GM12878 (cell line): ENCODE data around the gene SPDYC. TPM values are rescaled to one million over a fixed set of nuclear protein-coding genes. Genes with fewer than 3 reads are reported as not detected.

Experiments used
- ATAC-seq: fragments of 200-7000 bp; cut with Tn5 transposase; 3 replicates; pipeline ENCODE4 v1.9.1; 2020; ENCODE audit warnings: mild to moderate bottlenecking, moderate library complexity
- BruUV-seq: library from RNA; stranded (reverse); fragments of 400-500 nt; replicated peaks from 2 replicates; lab custom pipeline; 2021; lab: Mats Ljungman, UMichigan
- CTCF ChIA-PET: fragments of 300-600 bp; sonication (Branson Sonifier 250); formaldehyde crosslinking; extraction: SDS; loops from one replicate; lab custom pipeline; 2021; ENCODE audit warnings: inconsistent platforms; lab: Yijun Ruan, JAX
- POLR2A ChIA-PET: fragments of 350-600 bp; formaldehyde crosslinking; extraction: SDS; loops from one replicate; lab custom pipeline; 2021; ENCODE audit warnings: inconsistent platforms; lab: Charles Lee
- RAD21 ChIA-PET: fragments of 300-600 bp; sonication (Branson Sonifier 250); formaldehyde crosslinking; loops from one replicate; lab custom pipeline; 2023; ENCODE audit warnings: antibody characterized with exemption; ENCODE audit not compliant: unreplicated experiment; lab: Charles Lee
- SMC1A ChIA-PET: fragments of 300-600 bp; sonication (Branson Sonifier 250); formaldehyde crosslinking; loops from one replicate; lab custom pipeline; 2023; ENCODE audit not compliant: unreplicated experiment, uncharacterized antibody; lab: Charles Lee
- DNase-seq: peaks from one replicate; pipeline ENCODE4 v3.0.0-alpha.2; 2011; ENCODE audit warnings: low read depth, low spot score
- FAIRE-seq: peaks from 3 replicates; lab custom pipeline; 2011; peaks lifted over from hg19 to GRCh38; lab: Jason Lieb, UNC
- H2AFZ ChIP-seq: 2 replicates; pipeline ENCODE4 v1.6.0; 2011; ENCODE audit warnings: low read depth, low read length, control low read depth; ENCODE audit not compliant: control insufficient read depth
- H3K27ac ChIP-seq: 2 replicates; pipeline ENCODE4 v1.5.1; 2011; ENCODE audit warnings: control low read depth; ENCODE audit not compliant: control insufficient read depth, insufficient read depth
- H3K27me3 ChIP-seq, 2 experiments: replicated peaks in 1 of 2; 2 replicates each; pipeline versions ENCODE4 v1.6.0 to v1.6.1; 2011; ENCODE audit warnings: low read length in 1 of 2; ENCODE audit not compliant: control insufficient read depth in 2 of 2, insufficient read depth in 2 of 2
- H3K36me3 ChIP-seq, 2 experiments: 2 replicates each; pipeline ENCODE4 v1.5.1; 2011; ENCODE audit warnings: low read length in 1 of 2; ENCODE audit not compliant: control insufficient read depth in 2 of 2, insufficient read depth in 2 of 2
- H3K4me1 ChIP-seq: 2 replicates; pipeline ENCODE4 v1.6.1; 2011; ENCODE audit warnings: mild to moderate bottlenecking, low read length, moderate library complexity, mixed read lengths; ENCODE audit not compliant: control insufficient read depth, insufficient read depth
- H3K4me2 ChIP-seq: 2 replicates; pipeline ENCODE4 v1.6.0; 2011; ENCODE audit warnings: control low read depth; ENCODE audit not compliant: control insufficient read depth, insufficient read depth
- H3K4me3 ChIP-seq: fragments of 200-600 bp; sonication (generic); 2 replicates; pipeline ENCODE4 v1.5.1; 2016
- H3K79me2 ChIP-seq: 2 replicates; pipeline ENCODE4 v1.6.0; 2011; ENCODE audit warnings: low read length; ENCODE audit not compliant: control insufficient read depth, insufficient read depth
- H3K9ac ChIP-seq: 2 replicates; pipeline ENCODE4 v1.8.0; 2011; ENCODE audit warnings: low read length, control low read depth, mixed read lengths; ENCODE audit not compliant: control insufficient read depth, insufficient read depth
- H3K9me3 ChIP-seq: replicated peaks from 3 replicates; pipeline ENCODE4 v1.5.1; 2011; ENCODE audit warnings: mild to moderate bottlenecking, low read length; ENCODE audit not compliant: control insufficient read depth, insufficient read depth
- H4K20me1 ChIP-seq: 2 replicates; pipeline ENCODE4 v1.6.0; 2011; ENCODE audit not compliant: control insufficient read depth, insufficient read depth
- CUX1 ChIP-seq: IDR thresholded peaks from 2 replicates; pipeline ENCODE4 v1.6.1; 2012; ENCODE audit warnings: improper control_type of control experiment, low read depth, low read length; ENCODE audit not compliant: insufficient replicate concordance
- MXI1 ChIP-seq: fragments of 150-350 bp; IDR thresholded peaks from 2 replicates; pipeline ENCODE4 v1.6.1; 2011; ENCODE audit warnings: low read depth, mild to moderate bottlenecking, inconsistent platforms, low read length, improper control_type of control experiment
- POU2F2 ChIP-seq: IDR thresholded peaks from 3 replicates; pipeline ENCODE4 v1.6.1; 2011; ENCODE audit warnings: low read depth, mild to moderate bottlenecking, low read length, borderline replicate concordance
- WGBS: methylation state at CpG from one replicate; pipeline ENCODE4 v1.1.6; 2016; ENCODE audit warnings: low lambda C conversion rate; ENCODE audit not compliant: insufficient replicate concordance, insufficient coverage; ENCODE audit errors: missing lambda C conversion rate; 5-methylcytosine and 5-hydroxymethylcytosine counted together
- in situ Hi-C: fragments of 300-500 bp; cut with MboI; formaldehyde crosslinking; loops from 9 replicates; pipeline ENCODE4 v1.14.3; 2018; ENCODE audit warnings: mixed read lengths
- intact Hi-C: fragments of 100-400 bp; cut with micrococcal nuclease; formaldehyde crosslinking; loops from one replicate; pipeline ENCODE4 v1.14.2; 2022; ENCODE audit not compliant: unreplicated experiment
- polyA plus RNA-seq, 11 experiments: library from polyadenylated mRNA; depleted of rRNA in 4 of 11; unstranded in 6 of 11; stranded (reverse) in 5 of 11; fragments of >200 nt; fragmentation: Nextera tagmentation in 4 of 11; fragmentation: Illumina TruSeq in 1 of 11; extraction: Ambion mirVana in 4 of 11; extraction: Trizol in 1 of 11; gene quantifications; 1 replicate in 1 of 11; 2 replicates in 10 of 11; pipeline versions ENCODE4 v1.2.1 to v1.2.3, GENCODE V29; 2011 to 2016; ENCODE audit warnings: inconsistent platforms in 2 of 11, missing spikeins in 2 of 11, low read depth in 1 of 11
- total RNA-seq, 4 experiments: library from RNA; depleted of rRNA in 3 of 4; stranded (reverse); fragments of >200 nt in 3 of 4; fragmentation: Illumina TruSeq in 1 of 4; extraction: Trizol in 1 of 4; gene quantifications; 2 replicates each; pipeline versions ENCODE4 v1.2.1 to v1.2.3, GENCODE V29; 2013 to 2021
- TF ChIP-seq, protein P1 (sequence below): IDR thresholded peaks from 2 replicates; pipeline ENCODE4 v1.6.1; 2011; ENCODE audit warnings: low read depth, low read length, improper control_type of control experiment, borderline replicate concordance
- TF ChIP-seq, protein P2 (sequence below): IDR thresholded peaks from 2 replicates; pipeline ENCODE4 v1.6.1; 2012; ENCODE audit warnings: mild to moderate bottlenecking, low read depth, low read length
- TF ChIP-seq, protein P3 (sequence below): fragments of 450-650 bp; IDR thresholded peaks from 2 replicates; pipeline ENCODE4 v1.6.1; 2018; ENCODE audit warnings: borderline replicate concordance, mild to moderate bottlenecking; ENCODE audit not compliant: partially characterized antibody
- TF ChIP-seq, protein P4 (sequence below): IDR thresholded peaks from 2 replicates; pipeline ENCODE4 v1.6.1; 2012; ENCODE audit warnings: low read depth, low read length, improper control_type of control experiment
- TF ChIP-seq, protein P5 (sequence below): IDR thresholded peaks from 2 replicates; pipeline ENCODE4 v1.6.1; 2012; ENCODE audit warnings: low read depth, low read length, improper control_type of control experiment

SPDYC gene
- total and polyA plus RNA-seq, 10 of the 15 experiments (the other 5 are each of a cell fraction or from before 2014, with no cell fraction given) = not detected

- Histone ChIP-seq H3K36me3 (peaks cover 6 to 12% of the 10 kb centered on the region in 2 experiments; a peak in 3 of 4 replicates), H3K27ac (no peak overlapping the region), H3K9ac (no peak overlapping the region), H3K27me3 (no peaks in the 10 kb centered on the region), H3K79me2 (peaks cover 15% of the 10 kb centered on the region), H4K20me1 (no peaks in the 10 kb centered on the region), H3K9me3 (no peaks in the 10 kb centered on the region), H3K4me1 (peaks cover 6% of the 10 kb centered on the region; the same call in 1 of the 2 replicates), H3K4me2 (no peak overlapping the region), H2AFZ (no peak overlapping the region), H3K4me3 (no peak overlapping the region)
- intact Hi-C loops = no loop called here
- 87% methylated on average over 6 of the region's 6 CpGs for WGBS
- no peak for FAIRE-seq
- BruUV-seq = no TSS peak
- ChIA-PET SMC1A (no interaction called here), POLR2A (no interaction called here), CTCF (interaction anchor here (0.6 kb wide), 1 partner anchor 163 kb away, joined by 3 read pairs; no protein-coding TSS in a partner anchor), RAD21 (no interaction called here)
- DNase-seq = no peak
- ATAC-seq = no peak
- in situ Hi-C loops = no loop called here
- TF ChIP-seq POU2F2 (no peak), CUX1 (no peak), MXI1 (no peak)
- TF ChIP-seq, protein P1, sequence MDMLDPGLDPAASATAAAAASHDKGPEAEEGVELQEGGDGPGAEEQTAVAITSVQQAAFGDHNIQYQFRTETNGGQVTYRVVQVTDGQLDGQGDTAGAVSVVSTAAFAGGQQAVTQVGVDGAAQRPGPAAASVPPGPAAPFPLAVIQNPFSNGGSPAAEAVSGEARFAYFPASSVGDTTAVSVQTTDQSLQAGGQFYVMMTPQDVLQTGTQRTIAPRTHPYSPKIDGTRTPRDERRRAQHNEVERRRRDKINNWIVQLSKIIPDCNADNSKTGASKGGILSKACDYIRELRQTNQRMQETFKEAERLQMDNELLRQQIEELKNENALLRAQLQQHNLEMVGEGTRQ = no peak
- TF ChIP-seq, protein P2, sequence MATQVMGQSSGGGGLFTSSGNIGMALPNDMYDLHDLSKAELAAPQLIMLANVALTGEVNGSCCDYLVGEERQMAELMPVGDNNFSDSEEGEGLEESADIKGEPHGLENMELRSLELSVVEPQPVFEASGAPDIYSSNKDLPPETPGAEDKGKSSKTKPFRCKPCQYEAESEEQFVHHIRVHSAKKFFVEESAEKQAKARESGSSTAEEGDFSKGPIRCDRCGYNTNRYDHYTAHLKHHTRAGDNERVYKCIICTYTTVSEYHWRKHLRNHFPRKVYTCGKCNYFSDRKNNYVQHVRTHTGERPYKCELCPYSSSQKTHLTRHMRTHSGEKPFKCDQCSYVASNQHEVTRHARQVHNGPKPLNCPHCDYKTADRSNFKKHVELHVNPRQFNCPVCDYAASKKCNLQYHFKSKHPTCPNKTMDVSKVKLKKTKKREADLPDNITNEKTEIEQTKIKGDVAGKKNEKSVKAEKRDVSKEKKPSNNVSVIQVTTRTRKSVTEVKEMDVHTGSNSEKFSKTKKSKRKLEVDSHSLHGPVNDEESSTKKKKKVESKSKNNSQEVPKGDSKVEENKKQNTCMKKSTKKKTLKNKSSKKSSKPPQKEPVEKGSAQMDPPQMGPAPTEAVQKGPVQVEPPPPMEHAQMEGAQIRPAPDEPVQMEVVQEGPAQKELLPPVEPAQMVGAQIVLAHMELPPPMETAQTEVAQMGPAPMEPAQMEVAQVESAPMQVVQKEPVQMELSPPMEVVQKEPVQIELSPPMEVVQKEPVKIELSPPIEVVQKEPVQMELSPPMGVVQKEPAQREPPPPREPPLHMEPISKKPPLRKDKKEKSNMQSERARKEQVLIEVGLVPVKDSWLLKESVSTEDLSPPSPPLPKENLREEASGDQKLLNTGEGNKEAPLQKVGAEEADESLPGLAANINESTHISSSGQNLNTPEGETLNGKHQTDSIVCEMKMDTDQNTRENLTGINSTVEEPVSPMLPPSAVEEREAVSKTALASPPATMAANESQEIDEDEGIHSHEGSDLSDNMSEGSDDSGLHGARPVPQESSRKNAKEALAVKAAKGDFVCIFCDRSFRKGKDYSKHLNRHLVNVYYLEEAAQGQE = no peak
- TF ChIP-seq, protein P3, sequence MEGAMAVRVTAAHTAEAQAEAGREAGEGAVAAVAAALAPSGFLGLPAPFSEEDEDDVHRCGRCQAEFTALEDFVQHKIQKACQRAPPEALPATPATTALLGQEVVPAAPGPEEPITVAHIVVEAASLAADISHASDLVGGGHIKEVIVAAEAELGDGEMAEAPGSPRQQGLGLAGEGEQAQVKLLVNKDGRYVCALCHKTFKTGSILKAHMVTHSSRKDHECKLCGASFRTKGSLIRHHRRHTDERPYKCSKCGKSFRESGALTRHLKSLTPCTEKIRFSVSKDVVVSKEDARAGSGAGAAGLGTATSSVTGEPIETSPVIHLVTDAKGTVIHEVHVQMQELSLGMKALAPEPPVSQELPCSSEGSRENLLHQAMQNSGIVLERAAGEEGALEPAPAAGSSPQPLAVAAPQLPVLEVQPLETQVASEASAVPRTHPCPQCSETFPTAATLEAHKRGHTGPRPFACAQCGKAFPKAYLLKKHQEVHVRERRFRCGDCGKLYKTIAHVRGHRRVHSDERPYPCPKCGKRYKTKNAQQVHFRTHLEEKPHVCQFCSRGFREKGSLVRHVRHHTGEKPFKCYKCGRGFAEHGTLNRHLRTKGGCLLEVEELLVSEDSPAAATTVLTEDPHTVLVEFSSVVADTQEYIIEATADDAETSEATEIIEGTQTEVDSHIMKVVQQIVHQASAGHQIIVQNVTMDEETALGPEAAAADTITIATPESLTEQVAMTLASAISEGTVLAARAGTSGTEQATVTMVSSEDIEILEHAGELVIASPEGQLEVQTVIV = no peak
- TF ChIP-seq, protein P4, sequence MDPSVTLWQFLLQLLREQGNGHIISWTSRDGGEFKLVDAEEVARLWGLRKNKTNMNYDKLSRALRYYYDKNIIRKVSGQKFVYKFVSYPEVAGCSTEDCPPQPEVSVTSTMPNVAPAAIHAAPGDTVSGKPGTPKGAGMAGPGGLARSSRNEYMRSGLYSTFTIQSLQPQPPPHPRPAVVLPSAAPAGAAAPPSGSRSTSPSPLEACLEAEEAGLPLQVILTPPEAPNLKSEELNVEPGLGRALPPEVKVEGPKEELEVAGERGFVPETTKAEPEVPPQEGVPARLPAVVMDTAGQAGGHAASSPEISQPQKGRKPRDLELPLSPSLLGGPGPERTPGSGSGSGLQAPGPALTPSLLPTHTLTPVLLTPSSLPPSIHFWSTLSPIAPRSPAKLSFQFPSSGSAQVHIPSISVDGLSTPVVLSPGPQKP = no peak
- TF ChIP-seq, protein P5, sequence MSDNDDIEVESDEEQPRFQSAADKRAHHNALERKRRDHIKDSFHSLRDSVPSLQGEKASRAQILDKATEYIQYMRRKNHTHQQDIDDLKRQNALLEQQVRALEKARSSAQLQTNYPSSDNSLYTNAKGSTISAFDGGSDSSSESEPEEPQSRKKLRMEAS = no peak
These were observed 17.2 kb downstream of the SPDYC start for GRCh38 chr11:65187146-65187675.
